ENCODE measurements around the gene LMOD2. TPM values are rescaled to one million over a fixed set of nuclear protein-coding genes. Genes with fewer than 3 reads are reported as not detected.

The LMOD2 gene
- total RNA-seq, 1 experiment from 2014 or later, result not detected

DNA sequence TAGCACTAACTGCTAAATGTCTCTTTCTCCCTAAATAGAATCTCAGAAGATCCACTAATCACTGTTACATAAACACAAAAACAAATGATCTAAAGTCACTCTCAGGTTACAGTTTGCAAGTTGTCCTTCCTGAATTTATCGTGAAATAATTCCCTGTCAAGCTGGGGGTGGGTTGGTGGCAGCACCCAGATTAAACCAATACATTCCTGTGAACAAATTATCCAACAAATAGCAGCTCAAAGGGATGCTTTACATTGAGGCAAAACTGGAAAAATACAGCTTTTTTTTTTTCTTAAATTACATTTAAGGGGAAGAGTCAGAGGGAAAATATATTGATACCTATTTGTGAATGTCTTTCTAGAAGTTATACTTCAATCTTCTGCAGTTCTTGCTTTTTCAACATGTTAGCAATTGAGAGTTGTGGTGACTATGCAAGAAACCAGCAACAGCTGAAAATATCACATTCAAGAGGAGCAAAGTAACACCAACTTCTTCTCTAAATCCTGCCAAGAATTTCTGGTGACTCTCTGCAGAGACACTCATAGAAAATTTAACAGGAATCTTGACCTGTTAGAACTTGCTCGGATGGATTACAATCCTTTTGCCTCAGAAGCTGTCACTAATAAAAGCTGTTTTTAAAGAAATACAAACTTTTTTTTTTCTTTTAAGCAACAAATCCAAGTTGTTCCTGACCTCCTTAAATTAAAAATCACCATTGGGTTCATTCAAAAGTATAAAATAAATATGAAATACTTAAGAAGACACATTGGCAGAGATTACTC lies 18.9 kb downstream of the LMOD2 start:
- no peak overlapping the region for H3K27ac ChIP-seq (ENCODE audit: insufficient read length, low read depth, low read length)
- WGBS (ENCODE audit: extremely low coverage, insufficient read length, low lambda C conversion rate), result no CpG with 5 or more reads among the region's 2 CpGs

More for the DNA sequence above, 18.9 kb downstream of the LMOD2 start:
- H3K23me2 ChIP-seq (ENCODE audit: insufficient read length, low read depth, low read length, poor library complexity, severe bottlenecking), result no peaks in the 10 kb centered on the region
- H3K4me3 Mint-ChIP-seq, result no peak overlapping the region
- no peak overlapping the region for H2BK15ac ChIP-seq (ENCODE audit: low read depth, low read length)
- TF ChIP-seq, protein P1, sequence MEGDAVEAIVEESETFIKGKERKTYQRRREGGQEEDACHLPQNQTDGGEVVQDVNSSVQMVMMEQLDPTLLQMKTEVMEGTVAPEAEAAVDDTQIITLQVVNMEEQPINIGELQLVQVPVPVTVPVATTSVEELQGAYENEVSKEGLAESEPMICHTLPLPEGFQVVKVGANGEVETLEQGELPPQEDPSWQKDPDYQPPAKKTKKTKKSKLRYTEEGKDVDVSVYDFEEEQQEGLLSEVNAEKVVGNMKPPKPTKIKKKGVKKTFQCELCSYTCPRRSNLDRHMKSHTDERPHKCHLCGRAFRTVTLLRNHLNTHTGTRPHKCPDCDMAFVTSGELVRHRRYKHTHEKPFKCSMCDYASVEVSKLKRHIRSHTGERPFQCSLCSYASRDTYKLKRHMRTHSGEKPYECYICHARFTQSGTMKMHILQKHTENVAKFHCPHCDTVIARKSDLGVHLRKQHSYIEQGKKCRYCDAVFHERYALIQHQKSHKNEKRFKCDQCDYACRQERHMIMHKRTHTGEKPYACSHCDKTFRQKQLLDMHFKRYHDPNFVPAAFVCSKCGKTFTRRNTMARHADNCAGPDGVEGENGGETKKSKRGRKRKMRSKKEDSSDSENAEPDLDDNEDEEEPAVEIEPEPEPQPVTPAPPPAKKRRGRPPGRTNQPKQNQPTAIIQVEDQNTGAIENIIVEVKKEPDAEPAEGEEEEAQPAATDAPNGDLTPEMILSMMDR (conservative IDR thresholded peaks at IDR 0.05), result no peak
- H3K4ac ChIP-seq (ENCODE audit: low read depth, low read length), result no peak overlapping the region
- no peak overlapping the region for H4K91ac ChIP-seq (ENCODE audit: insufficient read length, low read depth, low read length)
- no peaks in the 10 kb centered on the region; a peak in 1 of 5 replicates for H3K9me3 Mint-ChIP-seq
- no peaks in the 10 kb centered on the region for H3K79me1 ChIP-seq (ENCODE audit: insufficient read depth, low read depth, low read length, poor library complexity, severe bottlenecking)
- no peak overlapping the region for H2AK5ac ChIP-seq (ENCODE audit: insufficient read length, low read length)
- no peaks in the 10 kb centered on the region for H3K4me1 ChIP-seq (ENCODE audit: insufficient read depth, low read length)
- no peak overlapping the region for H3K9ac ChIP-seq (ENCODE audit: extremely low read depth, insufficient read length, low read length)
- H3K4me1 Mint-ChIP-seq, result peaks cover 6 to 7% of the 10 kb centered on the region in 2 experiments
- H4K20me1 ChIP-seq (ENCODE audit: control insufficient read depth, insufficient read depth, insufficient read length), result no peaks in the 10 kb centered on the region
- H3K9me3 ChIP-seq (ENCODE audit: control insufficient read depth, low read depth, low read length), result no peaks in the 10 kb centered on the region
- H3K79me2 ChIP-seq (ENCODE audit: insufficient read depth, low read length), result no peaks in the 10 kb centered on the region
- H3K18ac ChIP-seq (ENCODE audit: insufficient read length, low read depth, low read length), result no peak overlapping the region
- H2BK5ac ChIP-seq (ENCODE audit: insufficient read length, low read length), result no peak overlapping the region
- H3K27me3 Mint-ChIP-seq (ENCODE audit: low read depth), result no peaks in the 10 kb centered on the region; the same call in 1 of the 2 replicates
- no peak overlapping the region for H3T11ph ChIP-seq (ENCODE audit: low read length)
- H3K56ac ChIP-seq (ENCODE audit: insufficient read length, low read depth, low read length), result no peak overlapping the region
- no peak overlapping the region for H2BK12ac ChIP-seq (ENCODE audit: insufficient read length, low read depth, low read length)
- DNase-seq, result no peak
- no peaks in the 10 kb centered on the region for H3K27me3 ChIP-seq (ENCODE audit: insufficient read depth, low read length)
- no peak overlapping the region for H3K14ac ChIP-seq (ENCODE audit: insufficient read depth, low read length)
- H3K23ac ChIP-seq (ENCODE audit: insufficient read length, low read depth, low read length), result no peak overlapping the region
- no peak overlapping the region for H3K4me2 ChIP-seq (ENCODE audit: insufficient read depth, insufficient read length, low read length)
- no peak overlapping the region for H2BK20ac ChIP-seq (ENCODE audit: low read depth, low read length, poor library complexity, severe bottlenecking)
- peak overlapping the region in 1 of 3 experiments; percentile 13; a peak in 1 of 7 replicates for H3K27ac Mint-ChIP-seq
- H3K36me3 Mint-ChIP-seq (ENCODE audit: insufficient read depth in 1 of 3, low read depth in 3 of 3), result no peaks in the 10 kb centered on the region
- H4K5ac ChIP-seq (ENCODE audit: insufficient read length, low read depth, low read length), result no peak overlapping the region
- H4K8ac ChIP-seq (replicated peaks; ENCODE audit: insufficient read length, low read depth, low read length), result no peak overlapping the region
- no peak overlapping the region for H2BK120ac ChIP-seq (ENCODE audit: low read depth, low read length, poor library complexity, severe bottlenecking)
- no peak overlapping the region for H2AFZ ChIP-seq (ENCODE audit: low read length)

All from H9 (cell line).